Measurements from ENCODE around the gene CFAP69.
A peak's percentile ranks its signal among the peaks of the same experiment; 100 is the strongest.

CFAP69 gene

GRCh38 chr7:90290244-90291113 is 45.5 kb downstream of the CFAP69 start:
- TF ChIP-seq ZFX (IDR thresholded peaks at IDR 0.05; ENCODE audit: borderline replicate concordance), result no peak
- no peak overlapping the region for H3K27ac ChIP-seq

GRCh38 chr7:90298145-90299038 is 53.4 kb downstream of the CFAP69 start:
- TF ChIP-seq ZFX (IDR thresholded peaks at IDR 0.05; ENCODE audit: borderline replicate concordance) (no peak), CTCF (IDR thresholded peaks at IDR 0.05) (peak; percentile 92)
- H3K27ac ChIP-seq, result no peak overlapping the region

GRCh38 chr7:90303241-90303640 is 58.3 kb downstream of the CFAP69 start:
- TF ChIP-seq ZFX (IDR thresholded peaks at IDR 0.05; ENCODE audit: borderline replicate concordance) (no peak), CTCF (IDR thresholded peaks at IDR 0.05) (no peak)
- no peak overlapping the region for H3K27ac ChIP-seq

- H3K27ac ChIP-seq, result no peak overlapping the region
- no peak for TF ChIP-seq ZFX (IDR thresholded peaks at IDR 0.05; ENCODE audit: borderline replicate concordance)
- TF ChIP-seq CTCF (IDR thresholded peaks at IDR 0.05), result no peak
These were observed 64.9 kb downstream of the CFAP69 start for GRCh38 chr7:90309872-90310271.

- TF ChIP-seq CTCF (IDR thresholded peaks at IDR 0.05) (no peak), ZFX (IDR thresholded peaks at IDR 0.05; ENCODE audit: borderline replicate concordance) (no peak)
These were observed 66.2 kb downstream of the CFAP69 start for GRCh38 chr7:90311175-90311574.

GRCh38 chr7:90312745-90313144 is 67.8 kb downstream of the CFAP69 start:
- TF ChIP-seq CTCF (IDR thresholded peaks at IDR 0.05) (peak; percentile 37; the same call in 1 of the 2 replicates), ZFX (IDR thresholded peaks at IDR 0.05; ENCODE audit: borderline replicate concordance) (no peak)
- no peak overlapping the region for H3K27ac ChIP-seq

More at GRCh38 chr7:90311175-90311574, 66.2 kb downstream of the CFAP69 start:
- no peak overlapping the region for H3K27ac ChIP-seq

GRCh38 chr7:90313907-90314306 is 68.9 kb downstream of the CFAP69 start:
- H3K27ac ChIP-seq, result no peak overlapping the region
- TF ChIP-seq ZFX (IDR thresholded peaks at IDR 0.05; ENCODE audit: borderline replicate concordance) (no peak), CTCF (IDR thresholded peaks at IDR 0.05) (no peak)
